GM18498 (cell line): ENCODE results near the gene MROH8.

Experiments
- ATAC-seq: cut with Tn5 transposase; IDR thresholded peaks from one replicate; pipeline ENCODE4 v1.9.1; 2021; ENCODE audit warnings: mild to moderate bottlenecking, moderate library complexity; ENCODE audit not compliant: unreplicated experiment

Gene MROH8

DNA sequence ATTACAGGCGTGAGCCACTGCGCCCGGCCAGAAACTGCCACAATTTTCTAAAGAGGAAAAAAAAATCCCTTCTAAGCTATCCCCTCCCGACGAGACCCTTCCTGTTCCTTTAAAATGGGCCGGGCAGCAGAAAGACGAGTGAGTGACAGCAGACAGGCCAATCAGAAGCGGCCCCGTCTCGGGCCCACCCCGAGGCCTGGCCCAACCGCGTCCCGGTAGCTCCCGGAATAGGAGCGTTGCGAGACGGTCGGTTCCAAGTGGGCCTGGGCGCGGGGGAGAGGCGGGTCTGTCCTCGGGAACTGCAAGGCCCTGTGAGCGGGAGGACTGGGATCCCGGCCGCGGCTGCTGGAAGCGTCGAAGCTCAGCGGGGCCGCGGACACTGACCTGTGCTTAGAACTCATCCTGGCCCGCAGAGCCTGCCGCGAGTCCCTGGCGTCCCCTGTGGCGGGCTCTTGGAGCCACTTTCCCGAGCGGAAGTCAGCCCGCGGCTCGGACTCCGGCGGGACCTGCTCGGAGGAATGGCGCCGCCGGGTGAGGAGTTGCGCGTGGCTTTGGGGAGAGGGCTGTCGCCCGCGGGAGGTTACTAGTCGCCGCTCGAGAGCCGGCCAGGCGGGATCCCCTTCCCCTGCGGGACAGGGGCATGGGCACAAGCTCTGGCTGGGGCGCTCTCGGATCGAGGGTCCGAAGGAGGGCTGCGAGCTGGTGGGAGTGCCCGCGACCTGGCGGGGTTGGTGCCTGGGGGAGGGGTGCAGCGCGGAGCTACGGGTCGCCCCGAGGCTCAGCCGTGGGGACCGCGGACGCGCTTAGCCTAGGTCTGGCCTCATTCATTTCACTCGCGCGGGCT lies at the start of gene MROH8, which contains the start of gene RPN2:
Gene MROH8, minus strand, starts transcription at position 710 of the 844 bp plus-strand sequence.
Gene RPN2, plus strand, starts transcription at position 492 of the 844 bp plus-strand sequence. Its CDS starts 27 bp downstream, at position 519.
- ATAC-seq: peak; percentile 92

DNA sequence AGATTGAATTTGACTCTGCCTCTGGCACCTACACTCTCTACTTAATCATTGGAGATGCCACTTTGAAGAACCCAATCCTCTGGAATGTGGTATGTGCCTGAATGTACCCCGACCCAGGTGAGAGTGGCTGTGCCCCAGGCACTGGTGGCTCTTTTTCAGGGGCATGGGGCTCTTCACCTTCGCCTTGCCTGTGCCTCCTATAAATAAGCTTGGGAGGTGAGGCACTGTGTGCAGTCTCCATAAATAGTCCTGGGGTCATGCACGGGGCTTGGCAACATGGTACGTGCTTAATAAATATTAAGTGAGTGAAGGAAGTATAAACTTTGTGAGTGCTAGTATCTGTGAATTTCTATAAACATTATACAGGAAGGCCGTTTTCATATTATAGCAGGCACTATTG lies 49.3 kb upstream of the MROH8 start:
- ATAC-seq: no peak

DNA sequence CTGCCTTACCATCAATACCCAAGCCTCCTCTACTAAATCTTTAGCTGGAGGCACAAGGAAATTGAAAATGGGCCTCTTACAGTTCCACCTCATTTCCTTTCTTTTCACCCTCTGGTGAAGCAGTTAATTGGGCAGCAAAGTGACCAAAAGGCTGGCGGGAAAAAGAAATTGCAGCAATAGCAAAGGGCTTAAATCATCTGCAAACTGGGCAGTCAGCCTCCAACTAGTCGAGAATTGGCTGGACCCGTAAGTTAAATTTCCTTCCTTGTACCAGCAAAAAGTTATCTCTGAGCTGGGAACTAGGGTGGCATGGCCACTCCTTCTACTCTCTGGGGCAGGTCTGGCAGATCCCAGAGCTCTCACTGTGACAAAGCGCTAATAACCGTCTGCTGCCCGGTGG lies 48.7 kb upstream of the MROH8 start:
- ATAC-seq: no peak

DNA sequence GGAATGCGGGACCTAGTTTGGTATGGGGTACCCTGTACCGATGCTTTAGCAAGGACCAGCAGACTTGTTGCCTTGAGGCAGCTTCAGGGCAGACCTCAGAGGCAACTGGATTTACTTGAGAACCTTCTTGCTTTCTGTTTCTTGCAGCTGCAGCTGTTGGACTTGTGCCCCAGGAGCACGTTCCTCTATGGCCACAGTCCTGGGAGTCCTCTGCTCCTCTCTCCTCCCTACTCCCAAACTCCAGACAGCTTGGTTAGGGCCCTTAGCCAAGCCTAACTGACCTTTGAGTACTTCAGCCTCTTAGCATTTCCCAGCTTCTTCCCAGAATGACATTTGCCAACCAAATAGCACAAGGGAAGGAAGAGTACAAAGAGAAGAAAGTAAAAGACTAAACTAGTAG lies 47.5 kb upstream of the MROH8 start:
- ATAC-seq: no peak

DNA sequence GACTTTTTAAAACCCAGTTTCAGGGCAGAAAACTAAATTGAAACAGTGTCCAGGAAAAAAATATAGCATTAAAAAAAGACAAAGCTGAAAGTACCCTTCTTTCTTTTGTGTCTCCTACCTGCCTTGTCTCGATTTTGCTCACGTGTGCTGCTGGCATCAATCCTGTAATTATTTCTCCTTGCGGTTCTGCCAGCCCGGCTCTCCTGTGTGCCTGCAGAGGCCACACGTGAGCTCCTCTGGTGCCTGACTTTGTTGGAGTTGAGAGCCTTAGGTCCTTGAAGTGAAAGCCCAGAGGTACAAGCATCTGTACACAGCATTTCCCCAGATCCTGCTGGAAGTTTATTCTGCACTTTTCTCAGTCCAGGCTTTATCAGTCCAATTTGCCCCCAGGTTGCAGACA lies 45.8 kb upstream of the MROH8 start:
- ATAC-seq: no peak

DNA sequence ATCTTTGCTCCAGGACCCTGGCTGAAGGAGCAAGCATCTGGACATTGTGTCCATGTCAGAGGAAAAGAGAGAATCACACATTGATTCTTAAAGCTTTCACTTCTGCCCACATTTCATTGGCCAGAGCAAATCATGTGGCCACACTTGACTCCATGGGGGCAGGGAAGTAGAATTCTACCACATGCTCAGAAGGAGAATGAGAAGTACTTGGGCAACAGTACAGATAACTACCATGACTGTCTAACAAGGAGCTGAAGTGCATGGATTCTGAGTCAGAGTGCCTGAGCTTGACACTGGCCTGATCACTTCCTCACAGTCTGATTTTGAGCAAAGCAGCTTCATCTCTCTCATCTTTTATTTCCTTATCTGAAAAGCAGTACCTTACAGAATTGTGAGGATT lies 43.7 kb upstream of the MROH8 start:
- no peak for ATAC-seq

DNA sequence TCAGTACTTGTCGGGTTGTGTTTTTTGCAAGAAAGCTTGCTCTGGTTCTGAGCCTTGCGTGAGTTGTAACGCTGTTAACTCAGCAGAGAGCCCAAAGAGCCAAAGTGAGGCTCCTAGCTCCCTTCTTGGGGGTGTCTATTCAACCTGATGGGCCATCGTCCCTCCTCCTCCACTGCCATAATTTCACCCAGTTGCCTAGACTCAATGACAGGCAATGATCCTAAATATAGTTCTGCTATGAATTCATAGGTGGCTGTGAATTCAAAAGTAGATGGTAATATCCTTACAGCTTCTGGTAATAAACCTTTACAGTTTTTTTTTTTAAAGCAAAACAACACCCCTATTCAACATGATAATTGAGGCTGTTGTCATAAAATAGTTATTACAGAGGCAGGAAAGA lies 42.7 kb upstream of the MROH8 start:
- ATAC-seq: no peak

DNA sequence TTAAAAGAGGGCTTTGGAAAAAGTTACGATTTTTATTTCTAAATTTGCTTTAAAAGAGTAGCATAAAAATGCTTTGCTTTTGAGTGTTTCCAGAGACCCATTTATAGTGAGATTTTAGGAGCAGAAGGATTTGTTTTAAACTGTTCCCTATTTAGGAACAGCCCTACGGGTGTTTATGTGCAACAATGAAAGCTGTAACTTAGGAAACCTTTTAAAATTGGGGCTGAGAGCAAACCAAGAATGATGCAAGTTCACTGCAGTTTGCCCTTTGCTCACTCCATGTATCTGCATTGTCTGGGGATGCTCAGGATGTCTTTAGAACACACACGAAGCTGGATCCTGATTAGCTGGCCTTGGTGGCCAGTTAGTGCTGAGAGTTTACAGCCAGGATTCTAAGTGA lies 41.4 kb upstream of the MROH8 start:
- no peak for ATAC-seq

DNA sequence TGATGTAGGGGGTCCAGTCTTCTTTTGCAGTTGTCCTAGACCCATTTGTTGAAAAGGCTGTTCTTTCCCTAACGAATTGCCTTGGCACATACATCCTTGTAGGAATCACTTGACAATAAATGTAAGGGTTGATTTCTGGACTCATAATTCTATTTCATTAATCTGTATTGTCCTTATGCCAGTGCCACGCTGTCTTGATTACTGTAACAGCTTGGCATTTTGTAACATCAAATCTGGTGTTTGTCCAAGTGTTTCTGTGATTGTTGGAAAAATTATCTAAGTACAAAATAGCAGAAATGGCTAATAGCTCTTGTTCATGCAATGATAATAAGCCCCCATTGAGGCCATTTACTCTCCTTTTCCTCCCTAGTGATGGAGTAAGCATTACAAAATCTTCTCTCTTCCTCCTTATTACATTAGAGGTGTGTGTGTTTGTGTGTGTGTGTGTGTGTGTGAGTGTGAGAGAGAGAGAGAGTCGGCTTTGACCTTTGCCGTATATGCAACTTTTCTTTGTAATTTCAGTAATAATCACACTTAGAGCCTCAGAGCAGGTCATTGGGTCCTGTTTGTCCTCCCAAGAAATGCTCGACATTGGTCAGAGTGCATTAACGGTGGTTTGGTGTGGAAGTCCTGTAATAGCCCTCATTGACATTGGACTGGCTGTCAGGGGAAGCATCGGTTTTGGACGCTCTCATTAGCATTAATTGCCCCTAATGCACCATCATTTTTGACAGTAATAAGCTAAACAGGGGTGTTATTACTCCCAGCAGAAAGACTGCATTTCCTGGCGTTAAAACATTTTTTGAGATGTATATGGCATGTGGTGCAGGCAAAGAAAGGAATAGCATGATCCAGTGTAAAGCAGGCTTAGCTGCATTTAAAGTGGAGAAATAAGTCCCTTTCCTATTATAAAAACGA lies 40.7 kb upstream of the MROH8 start:
- no peak for ATAC-seq

DNA sequence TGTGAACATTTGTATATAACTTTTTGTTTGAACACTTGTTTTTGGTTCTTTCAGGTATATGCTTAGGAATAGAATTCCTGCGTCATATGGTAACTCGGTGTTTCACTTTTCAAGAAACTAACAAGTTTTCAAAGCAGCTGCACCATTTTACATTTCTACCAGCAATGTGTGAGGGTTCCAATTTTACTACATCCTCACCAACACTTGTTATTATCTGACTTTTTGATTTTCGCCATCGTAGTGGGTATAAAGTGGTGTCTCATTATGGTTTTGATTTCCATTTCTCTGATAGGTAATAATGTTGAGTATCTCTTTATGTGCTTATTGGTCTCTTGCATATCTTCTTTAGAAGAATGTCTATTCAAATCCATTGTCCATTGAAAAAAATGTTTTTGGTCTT lies 39.6 kb upstream of the MROH8 start:
- ATAC-seq: no peak

DNA sequence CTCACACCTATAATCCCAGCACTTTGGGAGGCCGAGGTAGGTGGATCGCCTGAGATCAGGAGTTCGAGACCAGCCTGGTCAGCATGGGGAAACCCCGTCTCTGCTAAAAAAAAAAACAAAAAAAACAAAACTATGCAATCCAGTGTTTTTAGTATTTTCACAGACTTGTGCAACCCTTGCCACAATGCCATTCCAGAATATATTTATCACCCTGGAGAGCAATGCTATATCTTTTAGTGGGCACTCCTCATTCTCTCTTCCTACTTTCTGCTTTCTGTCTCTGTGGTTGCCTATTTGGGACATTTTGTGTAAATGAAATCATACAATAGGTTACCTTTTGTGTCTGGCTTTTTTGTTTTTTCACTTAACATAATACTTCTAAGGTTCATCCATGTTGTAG lies 39.1 kb upstream of the MROH8 start:
- no peak for ATAC-seq

DNA sequence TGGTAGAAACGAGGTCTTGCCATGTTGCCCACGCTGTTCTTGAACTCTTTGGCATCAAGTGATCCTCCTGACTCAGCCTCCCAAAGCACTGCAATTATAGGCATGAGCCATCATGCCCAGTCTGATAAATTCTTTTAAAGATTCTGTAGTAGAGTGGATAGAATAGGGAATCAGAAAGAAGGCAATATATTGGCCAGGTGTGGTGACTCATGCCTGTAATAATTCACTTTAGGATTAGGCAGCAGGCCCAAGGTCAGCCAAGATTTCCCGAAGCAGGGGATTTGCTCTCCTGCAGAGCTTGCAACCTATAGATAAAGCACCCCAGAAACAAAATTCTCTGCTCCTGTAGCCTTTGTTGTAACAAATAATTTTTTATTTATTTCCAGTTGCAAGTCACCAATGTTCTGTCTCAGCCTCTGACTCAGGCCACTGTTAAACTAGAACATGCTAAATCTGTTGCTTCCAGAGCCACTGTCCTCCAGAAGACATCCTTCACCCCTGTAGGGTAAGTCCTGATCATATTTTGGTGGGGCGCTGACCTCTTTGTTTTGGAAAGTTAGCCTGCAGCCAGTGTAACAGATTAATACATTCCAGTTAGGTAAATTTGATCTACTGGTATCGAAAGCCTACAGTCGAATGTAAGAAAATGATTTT lies 30.4 kb upstream of the MROH8 start:
- ATAC-seq: no peak

DNA sequence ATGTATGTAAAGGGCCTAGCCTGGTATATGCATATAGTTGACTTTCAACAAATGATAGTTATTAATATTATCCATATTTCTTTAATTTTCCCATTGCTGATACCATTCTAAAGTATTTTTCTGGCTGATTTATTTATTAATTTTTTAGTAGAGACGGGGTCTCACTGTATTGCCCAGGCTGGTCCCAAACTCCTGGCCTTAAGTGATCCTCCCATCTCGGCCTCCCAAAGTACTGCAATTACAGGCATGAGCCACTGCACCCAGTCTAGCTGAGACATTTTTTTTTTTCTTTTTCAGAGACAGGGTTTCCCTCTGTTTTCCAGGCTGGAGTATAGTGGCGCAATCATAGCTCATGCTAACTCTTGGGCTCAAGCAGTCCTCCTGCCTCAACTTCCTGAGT lies 29.8 kb upstream of the MROH8 start:
- no peak for ATAC-seq

DNA sequence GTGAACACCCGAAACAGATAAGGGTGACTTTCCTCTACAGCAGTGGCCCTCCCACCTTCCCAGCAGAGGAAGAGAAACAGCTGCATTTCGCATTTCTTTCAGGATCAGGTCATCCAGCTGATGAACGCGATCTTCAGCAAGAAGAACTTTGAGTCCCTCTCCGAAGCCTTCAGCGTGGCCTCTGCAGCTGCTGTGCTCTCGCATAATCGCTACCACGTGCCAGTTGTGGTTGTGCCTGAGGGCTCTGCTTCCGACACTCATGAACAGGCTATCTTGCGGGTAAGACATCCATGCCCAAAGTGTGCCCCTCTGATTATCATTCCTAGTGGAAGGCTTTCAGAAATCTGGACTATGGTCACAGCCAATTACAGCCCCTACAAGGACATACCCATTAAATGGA lies 27.8 kb upstream of the MROH8 start:
- ATAC-seq: no peak

DNA sequence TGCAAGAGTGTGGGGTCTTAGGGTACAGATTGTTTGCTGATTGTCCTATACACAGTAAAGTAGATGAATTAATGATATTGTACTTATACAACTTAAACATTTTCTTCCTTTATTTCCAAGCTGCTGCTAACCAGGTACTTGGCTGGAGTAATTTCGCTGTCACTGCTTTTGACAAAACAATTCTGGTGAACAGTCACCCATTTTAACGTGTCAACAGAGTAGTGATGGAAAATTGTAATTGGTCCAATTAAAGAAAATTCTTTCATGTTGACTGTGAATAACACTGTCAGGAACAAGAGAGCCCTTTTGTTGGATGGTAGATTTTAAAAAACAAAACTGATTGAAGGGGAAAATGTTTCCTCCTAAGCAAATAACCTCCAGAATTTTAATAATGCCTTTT lies 26.4 kb upstream of the MROH8 start:
- ATAC-seq: no peak

DNA sequence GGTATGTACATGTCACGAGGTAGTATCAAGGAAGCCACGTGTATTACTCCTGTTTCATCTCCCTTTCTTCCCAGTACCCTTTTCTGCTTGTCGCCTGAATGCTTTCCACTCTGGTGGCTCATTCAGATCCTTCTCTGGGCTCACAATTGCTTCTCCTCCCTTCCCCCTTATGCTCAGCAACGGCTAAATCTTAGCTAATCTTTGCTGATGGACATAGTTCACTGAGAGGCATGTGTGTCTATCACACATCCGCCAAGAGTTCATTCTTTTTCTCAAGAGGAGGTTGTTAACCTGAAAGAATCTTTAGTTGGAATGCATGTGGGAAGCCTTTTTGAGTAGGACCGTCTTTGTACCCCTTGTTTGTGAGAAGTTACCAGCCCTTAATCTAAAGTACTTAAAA lies 25.8 kb upstream of the MROH8 start:
- ATAC-seq: no peak

DNA sequence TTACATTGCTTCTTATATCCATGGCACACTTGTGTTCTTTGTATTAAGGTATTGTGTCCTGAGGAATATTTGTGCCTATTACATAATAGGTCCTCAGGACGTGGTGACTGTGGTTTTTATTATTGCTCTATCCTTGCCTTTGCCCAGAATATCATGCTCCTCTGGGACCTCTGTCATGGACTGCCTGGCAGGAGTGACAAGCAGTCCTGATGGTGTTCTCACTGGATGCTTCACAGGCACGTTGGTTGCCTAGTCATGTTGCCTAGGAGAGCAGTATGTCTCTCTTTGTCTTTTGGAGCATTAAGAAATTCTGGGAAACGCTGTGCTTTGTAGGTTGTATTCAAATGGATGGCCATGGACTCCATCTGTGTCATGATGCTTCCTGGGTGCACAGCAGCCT lies 24.7 kb upstream of the MROH8 start:
- no peak for ATAC-seq

DNA sequence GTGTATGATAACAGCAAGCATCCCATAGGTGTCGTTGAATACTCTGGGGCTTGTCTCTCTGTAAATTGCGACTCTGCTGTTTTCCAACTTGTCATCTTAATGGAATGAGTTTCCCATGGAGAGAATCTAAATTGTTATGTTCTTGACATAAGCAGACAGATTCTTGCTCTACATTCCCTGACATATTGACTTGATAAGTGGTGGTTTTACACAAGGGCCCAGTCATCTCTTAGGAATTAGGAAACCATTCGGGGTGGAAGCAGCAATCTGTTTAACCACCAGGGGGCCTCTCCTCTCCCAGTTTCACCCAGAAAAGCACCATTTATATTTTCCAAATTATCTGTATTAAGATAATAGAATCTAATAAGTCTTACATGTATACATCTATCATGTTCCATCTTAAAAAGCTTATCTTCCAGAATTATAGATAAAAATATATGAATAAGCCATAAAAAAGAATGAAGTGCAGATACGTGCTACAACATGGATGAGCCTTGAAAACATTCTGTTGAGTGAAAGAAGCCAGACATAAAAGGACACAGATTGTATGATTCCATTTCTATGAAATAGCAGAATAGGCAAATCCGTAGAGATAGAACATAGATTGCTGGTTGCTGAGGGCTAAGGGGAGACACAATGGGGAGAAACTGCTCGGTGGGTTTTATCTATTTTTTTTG lies 23.1 kb upstream of the MROH8 start:
- no peak for ATAC-seq

DNA sequence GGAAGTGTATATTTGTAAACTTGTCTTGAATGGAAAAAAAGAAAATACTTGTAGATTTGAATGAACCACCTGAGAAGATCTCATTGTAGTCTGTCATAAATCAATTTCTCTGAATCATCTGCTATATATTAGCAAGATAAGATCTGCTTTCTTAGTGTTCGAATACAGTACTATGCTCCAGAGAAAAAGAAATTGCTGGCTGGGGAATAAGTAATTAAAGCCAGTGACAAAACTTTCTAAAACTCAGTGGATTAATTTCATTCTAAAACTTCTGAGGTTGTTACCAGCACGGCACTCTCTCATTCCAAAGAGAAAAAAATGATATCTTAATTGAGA lies 22.4 kb upstream of the MROH8 start:
- ATAC-seq: no peak

DNA sequence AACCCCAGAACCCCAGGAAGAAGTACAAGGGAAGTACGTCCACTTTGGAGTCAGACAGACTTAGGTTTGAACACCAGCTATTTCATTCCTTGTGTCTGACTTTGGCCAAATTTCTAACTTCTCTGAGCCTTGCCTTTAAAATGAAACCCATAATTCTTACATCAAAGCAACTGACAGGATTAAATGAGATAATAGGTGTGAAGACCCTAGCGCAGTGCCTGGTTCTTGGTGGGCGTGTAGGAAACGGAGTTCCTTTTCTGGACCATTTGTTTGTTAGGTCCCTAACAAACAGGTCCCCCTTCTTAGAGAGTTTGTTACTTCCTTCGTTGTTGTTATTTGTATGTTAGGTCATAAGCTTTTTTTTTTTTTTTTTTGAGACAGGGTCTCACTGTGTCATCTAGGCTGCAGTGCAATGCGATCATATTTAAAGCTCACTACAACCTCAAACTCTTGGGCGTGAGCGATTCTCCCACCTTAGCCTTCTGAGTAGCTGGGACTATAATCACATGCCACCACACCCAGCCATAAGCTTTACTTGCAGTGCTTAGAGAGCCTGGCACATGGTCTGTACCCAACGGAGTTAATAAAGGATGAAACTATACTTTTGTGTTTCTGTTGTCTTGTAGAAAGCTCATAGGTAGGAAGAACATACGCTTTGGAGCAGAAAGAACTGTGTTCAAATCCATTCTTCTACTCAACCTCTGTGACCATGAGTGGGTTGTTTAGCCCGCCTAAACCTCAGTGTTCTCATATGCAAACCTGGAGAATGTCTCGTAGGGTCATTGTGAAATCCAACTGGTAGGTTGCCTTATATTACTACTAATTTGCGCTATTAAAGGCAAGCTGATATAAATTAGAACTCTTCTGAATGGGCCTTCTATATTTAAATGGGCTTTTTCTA lies 21.8 kb upstream of the MROH8 start:
- ATAC-seq: no peak
